Effector memory CD8-positive, alpha-beta T cell (primary cell): ENCODE data around the gene HEATR9.

Source experiments
- ATAC-seq: fragments of 150-1000 bp; cut with Tn5 transposase; replicated peaks from 2 replicates; pipeline ENCODE4 v1.10.0; 2021; ENCODE audit warnings: mild to moderate bottlenecking, moderate library complexity
- DNase-seq, 3 experiments: peaks; one replicate each; pipeline ENCODE4 v3.0.0; 2021
- H3K27ac Mint-ChIP-seq, 2 donors: one replicate each; pipeline ENCODE4 v1.8.0; 2022; ENCODE audit warnings: mild to moderate bottlenecking in 2 of 2, mixed read lengths in 2 of 2, moderate library complexity in 2 of 2
- H3K27me3 Mint-ChIP-seq, 2 donors: one replicate each; pipeline ENCODE4 v1.8.0; 2022; ENCODE audit warnings: mixed read lengths in 2 of 2
- H3K36me3 Mint-ChIP-seq: one replicate; pipeline ENCODE4 v1.8.0; 2022; ENCODE audit warnings: mild to moderate bottlenecking, moderate library complexity, mixed read lengths; ENCODE audit not compliant: insufficient read depth
- H3K4me1 Mint-ChIP-seq, 2 donors: one replicate each; pipeline ENCODE4 v1.8.0; 2022; ENCODE audit warnings: low read depth in 2 of 2, mixed read lengths in 2 of 2
- H3K4me3 Mint-ChIP-seq, 2 donors: one replicate each; pipeline ENCODE4 v1.8.0; 2022; ENCODE audit warnings: mild to moderate bottlenecking in 2 of 2, mixed read lengths in 2 of 2, moderate library complexity in 2 of 2
- H3K9me3 Mint-ChIP-seq, 2 donors: one replicate each; pipeline ENCODE4 v1.8.0; 2022; ENCODE audit warnings: mixed read lengths in 2 of 2
- total RNA-seq, 9 experiments: gene quantifications; one replicate each; lab custom pipeline; 2026; lab: John Stamatoyannopoulos, UW

HEATR9 gene, protein sequence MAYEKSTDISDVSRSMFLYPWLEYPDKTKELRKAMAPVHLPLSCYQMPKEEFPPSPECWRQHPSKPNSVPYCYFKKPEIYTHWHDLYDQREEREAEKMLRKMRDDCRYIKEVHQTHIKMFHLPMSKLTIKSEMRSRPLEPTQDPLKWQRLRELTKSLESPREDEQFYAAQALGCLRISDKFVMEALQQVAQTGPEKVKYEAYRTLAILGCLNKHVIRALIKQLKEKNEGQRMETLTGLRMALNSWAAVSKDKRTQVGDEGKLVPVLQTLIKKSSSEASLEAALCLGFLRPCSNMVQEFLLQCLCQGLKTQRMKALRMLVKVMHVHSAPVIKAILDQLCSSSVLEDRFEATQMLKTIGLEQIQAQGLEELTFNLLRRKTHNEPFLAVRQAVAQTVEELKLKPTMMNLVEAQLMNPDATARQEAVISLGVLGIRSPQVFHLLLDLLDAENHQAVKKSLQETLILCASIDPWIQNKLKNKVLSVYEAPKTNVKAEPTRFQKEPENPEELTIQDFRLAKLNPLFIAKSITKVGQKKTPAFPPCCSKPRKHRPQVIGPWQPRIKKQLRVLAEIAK
- total RNA-seq, result 0.12 to 98.0 (median 5.1) reads per million in 9 experiments

DNA sequence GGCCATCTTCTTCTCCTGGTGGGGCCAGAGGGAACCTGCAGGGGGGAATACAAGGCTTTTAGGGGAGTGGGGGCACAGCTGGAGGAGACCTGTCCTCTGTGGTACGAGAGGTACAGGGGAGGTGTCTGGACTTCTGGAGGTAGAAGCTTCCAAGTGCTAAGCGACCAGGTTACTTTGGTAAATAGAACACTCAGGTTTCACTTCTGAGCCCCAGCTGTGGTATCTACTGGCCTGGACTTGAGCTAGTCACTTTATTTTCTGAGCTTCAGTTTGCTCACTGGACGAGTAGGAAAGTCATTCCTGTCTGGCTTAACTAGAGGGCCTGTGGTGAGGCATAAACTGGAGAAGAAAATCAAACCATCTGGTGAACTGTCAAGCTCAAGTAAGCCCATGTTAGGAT lies at the start of gene HEATR9:
Gene HEATR9, minus strand, starts transcription at position 155 of the 400 bp plus-strand sequence. Its CDS starts 149 bp downstream, at position 6.
- ATAC-seq (no peak), DNase-seq (no peak)
- H3K4me1 Mint-ChIP-seq, result peaks cover 39 to 43% of the 10 kb centered on the region in 2 donors
- no peaks in the 10 kb centered on the region for H3K27me3 Mint-ChIP-seq
- H3K27ac Mint-ChIP-seq, result peak within 1 kb of the TSS; percentile 11 to 54
- no peak within 1 kb of the TSS for H3K4me3 Mint-ChIP-seq
- peaks cover 44% of the 10 kb centered on the region for H3K36me3 Mint-ChIP-seq
- H3K9me3 Mint-ChIP-seq, result no peaks in the 10 kb centered on the region

DNA sequence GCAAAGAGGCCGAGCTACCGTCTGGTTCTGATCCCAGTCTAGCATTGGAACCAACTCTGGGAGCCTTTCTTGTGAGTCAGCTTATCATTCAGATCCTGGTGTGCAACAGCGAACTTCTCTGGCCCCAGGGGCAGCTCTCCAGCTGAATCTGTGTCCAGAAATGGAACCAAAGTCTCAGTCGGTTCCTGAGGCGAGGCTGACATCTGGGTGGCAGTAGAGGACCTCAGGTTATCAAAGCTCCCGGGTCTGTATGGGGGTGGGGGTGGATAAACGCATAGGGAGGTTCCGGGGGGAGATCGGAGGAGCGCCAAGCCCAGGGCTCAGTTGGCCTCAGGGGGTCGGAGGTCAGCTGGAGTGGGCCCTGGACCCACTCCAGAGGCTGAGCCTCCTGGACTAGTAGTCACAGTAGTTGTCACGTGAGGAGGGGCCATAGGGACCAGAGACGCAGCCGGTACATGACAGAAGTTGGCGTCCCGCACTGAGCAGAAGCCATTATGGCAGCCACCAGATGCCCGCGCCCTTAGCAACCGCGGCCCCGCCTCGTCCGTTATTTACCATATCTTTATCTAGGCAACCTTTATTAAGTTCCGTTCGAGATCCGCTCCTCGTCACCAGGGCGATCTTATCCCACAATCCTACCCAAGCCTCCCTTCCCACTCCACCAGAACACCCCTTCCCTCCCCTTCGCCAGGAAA lies 49.0 kb upstream of the HEATR9 start:
- ATAC-seq (no peak), DNase-seq (no peak)
- Mint-ChIP-seq H3K27me3 (no peaks in the 10 kb centered on the region), H3K27ac (no peak overlapping the region), H3K4me3 (no peak overlapping the region), H3K4me1 (peaks cover 39 to 52% of the 10 kb centered on the region in 2 donors), H3K9me3 (no peaks in the 10 kb centered on the region), H3K36me3 (no peaks in the 10 kb centered on the region)

DNA sequence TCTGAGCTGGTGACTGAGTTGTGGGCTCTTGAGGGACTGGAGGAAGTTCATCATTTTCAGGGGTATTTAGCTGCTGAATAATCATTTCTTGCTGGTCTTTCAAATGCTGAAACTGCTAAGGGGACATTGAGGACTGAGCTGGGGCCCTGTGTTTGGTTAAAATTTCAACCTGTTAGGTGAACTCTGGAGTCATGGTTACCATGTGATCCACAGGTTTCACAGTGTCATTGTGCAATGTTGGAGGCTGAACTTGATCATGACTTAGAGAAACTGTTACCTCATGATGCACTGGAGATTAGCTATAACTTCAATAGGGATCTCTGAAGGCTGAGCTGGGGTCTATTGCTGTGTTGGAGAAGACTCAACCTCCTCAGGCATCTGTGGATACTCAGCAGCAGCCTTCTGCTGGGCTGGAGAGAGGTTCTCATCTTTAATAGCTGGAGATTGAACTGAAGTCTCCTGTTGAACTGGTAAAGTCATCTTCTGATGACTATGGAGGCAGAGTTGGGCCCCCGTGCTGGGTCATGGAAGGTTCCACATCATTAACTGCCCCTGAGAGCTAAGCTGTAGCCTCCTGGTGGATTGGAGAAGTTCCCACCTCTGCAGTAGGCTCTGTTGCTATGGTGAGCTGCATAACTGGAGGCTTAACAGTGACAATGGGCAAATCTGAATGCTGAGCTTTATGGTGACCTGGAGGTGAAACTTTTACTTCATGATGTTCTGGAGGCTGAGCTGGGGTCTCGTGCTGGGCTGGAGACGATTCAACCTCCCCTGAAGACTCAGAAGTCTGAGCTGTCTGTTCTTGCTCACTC lies 46.7 kb upstream of the HEATR9 start:
- H3K4me1 Mint-ChIP-seq, result peaks cover 38 to 64% of the 10 kb centered on the region in 2 donors
- H3K4me3 Mint-ChIP-seq, result no peak overlapping the region
- no peak for DNase-seq
- H3K9me3 Mint-ChIP-seq, result no peaks in the 10 kb centered on the region
- peak overlapping the region; percentile 46 to 65 for H3K27ac Mint-ChIP-seq
- H3K27me3 Mint-ChIP-seq, result no peaks in the 10 kb centered on the region
- no peak for ATAC-seq
- H3K36me3 Mint-ChIP-seq, result no peaks in the 10 kb centered on the region

DNA sequence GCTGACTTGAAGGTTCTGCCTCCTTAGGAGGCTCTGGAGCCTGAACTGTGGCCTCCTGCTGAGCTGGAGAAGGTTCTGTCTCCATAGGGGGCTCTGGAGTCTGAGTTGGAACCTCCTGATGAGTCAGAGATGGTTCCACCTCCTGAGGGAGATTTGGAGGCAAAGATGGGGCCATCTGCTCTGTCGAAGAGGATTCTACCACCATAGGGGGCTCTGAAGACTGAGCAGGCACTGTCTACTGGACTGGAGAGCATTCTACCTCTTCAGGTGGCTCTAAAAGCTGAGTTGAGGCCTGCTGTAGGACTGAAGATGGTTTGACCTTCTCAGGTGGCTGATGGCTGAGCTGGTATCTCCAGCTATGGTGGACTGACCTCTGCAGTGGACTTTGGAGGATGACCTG lies 45.7 kb upstream of the HEATR9 start:
- DNase-seq (no peak), ATAC-seq (no peak)
- Mint-ChIP-seq H3K4me1 (peaks cover 42 to 74% of the 10 kb centered on the region in 2 donors), H3K27ac (peak overlapping the region; percentile 46 to 65), H3K36me3 (no peaks in the 10 kb centered on the region), H3K4me3 (peak overlapping the region in 1 of 2 donors; percentile 8), H3K9me3 (no peaks in the 10 kb centered on the region), H3K27me3 (no peaks in the 10 kb centered on the region)

DNA sequence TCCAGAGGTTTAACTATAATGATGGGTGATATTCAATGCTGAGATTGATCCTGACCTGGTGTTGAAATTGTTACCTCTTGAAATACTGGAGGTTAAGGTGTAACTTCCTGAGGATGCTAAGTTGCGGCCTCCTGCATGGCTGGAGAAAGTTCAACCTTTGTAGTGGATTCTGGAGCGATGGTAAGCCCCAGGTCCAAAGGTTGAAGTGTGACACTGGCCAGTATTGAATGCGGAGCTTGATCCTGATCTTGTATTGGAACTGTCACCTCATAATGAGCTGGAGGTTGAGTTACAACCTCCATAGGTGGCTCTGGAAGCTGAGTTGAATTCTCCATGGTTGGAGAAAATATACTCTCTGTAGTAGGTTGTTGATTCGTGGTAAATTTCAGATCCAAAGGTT lies 44.9 kb upstream of the HEATR9 start:
- Mint-ChIP-seq H3K27me3 (no peaks in the 10 kb centered on the region), H3K36me3 (no peaks in the 10 kb centered on the region), H3K4me1 (peaks cover 45 to 73% of the 10 kb centered on the region in 2 donors), H3K27ac (peak overlapping the region in 1 of 2 donors; percentile 46), H3K9me3 (no peaks in the 10 kb centered on the region), H3K4me3 (peak overlapping the region in 1 of 2 donors; percentile 5)
- DNase-seq (no peak), ATAC-seq (peak; percentile 46)

DNA sequence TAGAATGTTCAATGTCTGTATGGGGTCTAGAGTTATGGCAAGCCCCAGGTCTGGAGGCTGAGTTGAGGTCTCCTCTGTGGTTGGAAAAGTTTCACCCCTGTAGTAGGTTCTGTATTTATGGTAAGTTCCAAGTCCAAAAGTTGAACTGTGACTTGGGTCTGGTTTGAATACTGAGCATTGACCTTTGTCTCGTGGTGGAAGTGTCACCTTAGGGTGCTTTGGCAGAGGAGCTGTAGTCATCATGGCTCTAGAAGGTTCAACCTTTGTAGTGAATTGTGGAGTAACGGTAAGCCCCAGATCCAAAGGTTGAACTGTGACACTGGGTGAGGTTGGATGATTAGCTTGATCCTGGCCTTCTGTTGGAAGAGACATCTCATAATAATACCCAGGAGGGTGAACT lies 44.3 kb upstream of the HEATR9 start:
- no peak for DNase-seq
- Mint-ChIP-seq H3K9me3 (no peaks in the 10 kb centered on the region), H3K27ac (no peak overlapping the region), H3K4me1 (peaks cover 43 to 69% of the 10 kb centered on the region in 2 donors), H3K4me3 (peak overlapping the region in 1 of 2 donors; percentile 5), H3K27me3 (no peaks in the 10 kb centered on the region), H3K36me3 (no peaks in the 10 kb centered on the region)
- ATAC-seq, result no peak

DNA sequence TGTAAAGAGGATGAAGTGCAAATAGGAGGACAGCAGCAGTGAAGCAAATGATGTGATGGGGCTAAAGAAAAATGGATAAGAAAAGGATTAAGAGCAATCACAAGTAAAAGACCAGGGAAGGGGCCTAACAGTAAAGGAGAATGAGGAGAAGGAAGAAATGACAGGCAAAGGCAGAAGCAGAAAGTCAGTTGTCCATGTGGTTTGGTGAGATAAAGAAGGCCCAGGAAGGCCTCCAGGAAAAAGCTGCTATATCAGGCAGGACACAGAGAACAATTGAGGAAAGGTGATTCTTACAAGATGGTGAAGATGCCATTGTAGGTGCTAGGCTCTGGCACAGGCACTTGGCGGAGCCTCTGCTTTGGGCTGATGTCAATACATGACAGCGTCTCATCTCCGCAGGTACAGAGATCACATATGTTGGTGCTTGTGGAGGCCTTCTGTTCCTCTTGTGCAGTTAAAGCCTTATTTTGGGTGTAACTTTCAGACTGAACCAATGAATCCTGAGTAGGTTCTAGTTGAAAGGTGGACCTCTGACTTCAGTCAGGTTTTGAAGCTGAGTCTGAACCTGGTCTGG lies 43.7 kb upstream of the HEATR9 start:
- Mint-ChIP-seq H3K4me3 (no peak overlapping the region), H3K36me3 (no peaks in the 10 kb centered on the region), H3K4me1 (peaks cover 45 to 71% of the 10 kb centered on the region in 2 donors), H3K9me3 (no peaks in the 10 kb centered on the region), H3K27me3 (no peaks in the 10 kb centered on the region), H3K27ac (no peak overlapping the region)
- no peak for ATAC-seq
- no peak for DNase-seq

DNA sequence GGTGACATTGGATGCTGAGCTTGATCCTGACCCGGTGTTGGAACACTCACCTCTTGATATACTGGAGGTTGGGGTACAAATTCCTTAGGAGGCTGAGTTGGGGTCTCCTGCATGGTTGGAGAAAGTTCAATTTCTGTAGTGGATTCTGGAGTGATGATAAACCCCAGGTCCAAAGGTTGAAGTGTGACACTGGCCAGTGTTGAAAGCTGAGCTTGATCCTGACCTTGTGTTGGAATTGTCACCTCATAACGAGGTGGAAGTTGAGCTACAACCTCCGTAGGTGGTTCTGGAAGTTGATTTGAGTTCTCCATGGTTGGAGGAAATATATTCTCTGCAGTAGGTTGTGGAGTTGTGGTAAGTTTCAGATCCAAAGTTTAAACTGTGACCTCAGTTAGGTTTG lies 40.7 kb upstream of the HEATR9 start:
- Mint-ChIP-seq H3K4me3 (no peak overlapping the region), H3K9me3 (no peaks in the 10 kb centered on the region), H3K4me1 (peaks cover 39 to 68% of the 10 kb centered on the region in 2 donors), H3K36me3 (no peaks in the 10 kb centered on the region), H3K27me3 (no peaks in the 10 kb centered on the region), H3K27ac (no peak overlapping the region)
- DNase-seq (no peak), ATAC-seq (no peak)

DNA sequence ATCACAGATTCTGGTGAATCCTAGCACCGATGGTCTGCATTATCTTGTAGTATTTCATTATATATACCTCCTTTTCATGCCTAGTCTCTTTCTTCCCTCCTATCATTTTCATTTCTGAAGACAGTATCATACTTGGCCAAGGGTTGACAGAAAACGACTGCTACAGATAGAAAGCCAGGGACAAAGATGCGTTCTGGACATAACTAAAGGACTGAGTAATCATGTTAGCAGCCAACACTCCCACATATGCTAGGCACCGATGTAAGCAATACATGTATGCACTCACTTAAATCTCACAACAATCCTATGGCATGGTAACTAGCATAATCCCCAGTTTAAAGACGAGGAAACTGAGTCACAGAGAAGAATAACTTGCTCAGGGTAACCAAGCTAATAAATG lies 39.0 kb upstream of the HEATR9 start:
- peak overlapping the region in 1 of 2 donors; percentile 16 for H3K27ac Mint-ChIP-seq
- H3K27me3 Mint-ChIP-seq, result no peaks in the 10 kb centered on the region
- no peaks in the 10 kb centered on the region for H3K36me3 Mint-ChIP-seq
- ATAC-seq (no peak), DNase-seq (no peak)
- peaks cover 24 to 59% of the 10 kb centered on the region in 2 donors for H3K4me1 Mint-ChIP-seq
- no peaks in the 10 kb centered on the region for H3K9me3 Mint-ChIP-seq
- no peak overlapping the region for H3K4me3 Mint-ChIP-seq

DNA sequence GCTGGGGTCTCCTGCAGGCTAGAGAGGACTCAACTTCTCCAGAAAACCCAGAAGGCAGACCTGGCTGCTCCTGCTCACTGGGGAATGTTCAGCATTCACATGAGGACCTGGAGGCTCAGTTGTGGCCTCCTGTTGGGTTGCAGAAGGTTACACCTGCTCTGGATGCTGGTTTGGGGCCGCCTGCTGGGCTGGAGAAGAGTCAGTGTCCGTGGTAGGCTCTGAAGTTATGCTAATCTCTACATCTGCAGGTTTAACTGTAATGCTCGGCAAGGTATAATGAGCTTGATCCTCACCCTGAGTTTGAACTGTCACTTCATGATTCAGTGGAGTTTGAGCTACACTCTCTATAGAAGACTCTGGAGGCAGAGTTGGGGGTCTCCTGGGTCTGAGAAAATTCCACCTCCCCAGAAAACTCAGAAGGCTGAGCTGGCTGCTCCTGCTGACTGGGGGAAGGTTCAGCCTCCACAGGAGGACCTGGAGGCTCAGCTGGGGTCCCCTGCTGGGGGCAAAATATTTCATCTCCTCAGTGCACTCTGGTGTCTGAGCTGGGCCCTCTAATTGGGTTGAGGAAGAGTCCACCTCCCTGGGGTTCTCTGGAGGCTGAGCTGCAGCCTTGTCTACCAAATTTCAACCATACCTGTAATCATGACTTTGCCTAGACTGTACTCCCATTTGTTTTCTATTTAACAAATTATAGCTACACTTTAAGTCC lies 38.4 kb upstream of the HEATR9 start:
- ATAC-seq, result peak; percentile 49

DNA sequence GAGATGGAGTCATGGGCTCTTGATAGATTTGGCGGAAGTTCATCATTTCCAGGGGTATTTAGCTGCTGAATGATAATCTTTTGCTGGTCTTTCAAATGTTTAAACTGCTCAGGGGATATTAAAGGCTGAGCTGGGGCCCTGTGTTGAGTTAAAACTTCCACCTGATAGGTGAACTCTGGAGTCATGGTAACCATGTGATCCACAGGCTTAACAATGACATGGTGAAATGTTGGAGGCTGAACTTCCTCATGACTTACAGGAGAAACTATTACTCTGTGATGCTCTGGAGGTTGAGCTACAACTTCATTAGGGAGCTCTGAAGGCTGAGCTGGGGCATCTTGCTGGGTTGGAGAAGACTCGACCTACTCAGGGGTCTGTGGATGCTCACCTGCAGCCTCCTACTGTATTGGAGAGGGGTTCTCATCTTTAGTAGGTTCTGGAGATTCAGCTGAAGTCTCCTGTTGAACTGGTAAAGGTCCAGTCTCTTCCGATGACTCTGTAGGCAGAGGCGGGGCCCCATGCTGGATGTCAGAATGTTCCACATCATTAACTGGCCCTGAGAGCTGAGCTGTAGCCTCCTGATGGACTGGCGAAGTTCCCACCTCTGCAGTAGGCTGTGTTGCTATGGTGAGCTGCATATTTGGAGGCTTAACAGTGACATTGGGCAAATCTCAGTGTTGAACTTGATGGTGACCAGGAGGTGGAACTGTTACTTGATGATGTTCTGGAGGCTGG lies 37.7 kb upstream of the HEATR9 start:
- no peak overlapping the region for H3K27ac Mint-ChIP-seq
- no peak overlapping the region for H3K4me3 Mint-ChIP-seq
- ATAC-seq (no peak), DNase-seq (no peak)
- H3K4me1 Mint-ChIP-seq, result peaks cover 28 to 52% of the 10 kb centered on the region in 2 donors
- H3K36me3 Mint-ChIP-seq, result no peaks in the 10 kb centered on the region
- H3K27me3 Mint-ChIP-seq, result no peaks in the 10 kb centered on the region
- no peaks in the 10 kb centered on the region for H3K9me3 Mint-ChIP-seq

More for the DNA sequence above, 38.4 kb upstream of the HEATR9 start:
- H3K36me3 Mint-ChIP-seq, result no peaks in the 10 kb centered on the region
- H3K27me3 Mint-ChIP-seq, result no peaks in the 10 kb centered on the region
- DNase-seq, result no peak
- no peak overlapping the region for H3K4me3 Mint-ChIP-seq
- H3K9me3 Mint-ChIP-seq, result no peaks in the 10 kb centered on the region
- H3K4me1 Mint-ChIP-seq, result peaks cover 24 to 56% of the 10 kb centered on the region in 2 donors
- H3K27ac Mint-ChIP-seq, result peak overlapping the region in 1 of 2 donors; percentile 16

DNA sequence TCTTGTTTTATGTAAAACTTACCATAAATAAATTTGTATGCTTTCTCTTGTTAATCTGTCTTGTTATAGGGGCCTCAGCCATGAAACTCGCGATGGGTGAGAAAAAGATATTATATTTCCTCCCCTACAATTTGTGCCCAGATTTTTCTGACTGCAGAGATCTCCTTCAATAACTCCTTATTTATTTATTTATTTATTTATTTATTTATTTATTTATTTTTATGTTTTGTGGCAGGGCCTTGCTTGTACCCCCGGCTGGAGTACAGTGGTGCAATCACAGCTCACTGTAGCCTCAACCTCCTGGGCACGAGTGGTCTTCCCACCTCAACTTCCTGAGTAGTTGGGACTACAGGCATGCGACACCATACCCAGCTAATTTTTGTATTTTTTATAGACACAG lies 34.8 kb upstream of the HEATR9 start:
- H3K27me3 Mint-ChIP-seq, result no peaks in the 10 kb centered on the region
- H3K9me3 Mint-ChIP-seq, result no peaks in the 10 kb centered on the region
- peaks cover 46 to 64% of the 10 kb centered on the region in 2 donors for H3K4me1 Mint-ChIP-seq
- H3K36me3 Mint-ChIP-seq, result peaks cover 4% of the 10 kb centered on the region
- H3K4me3 Mint-ChIP-seq, result peak overlapping the region in 1 of 2 donors; percentile 31
- H3K27ac Mint-ChIP-seq, result peak overlapping the region in 1 of 2 donors; percentile 95
- no peak for ATAC-seq
- DNase-seq, result no peak
